Type B pancreatic cell (in vitro differentiated cells): ENCODE measurements around the gene KRTAP27-1. TPM values are rescaled to one million over a fixed set of nuclear protein-coding genes. Genes with fewer than 3 reads are reported as not detected.

Source experiments
- DNase-seq: peaks from one replicate; pipeline ENCODE4 v3.0.0; 2021; ENCODE audit warnings: mixed read lengths; ENCODE audit not compliant: unreplicated experiment; ENCODE audit errors: extremely low spot score
- H3K27ac Mint-ChIP-seq: 2 replicates; pipeline ENCODE4 v1.8.0; 2021; ENCODE audit warnings: mild to moderate bottlenecking, mixed read lengths
- H3K27me3 Mint-ChIP-seq: 2 replicates; pipeline ENCODE4 v1.8.0; 2021; ENCODE audit warnings: mixed read lengths
- H3K36me3 Mint-ChIP-seq: 2 replicates; pipeline ENCODE4 v1.8.0; 2021; ENCODE audit warnings: mixed read lengths
- H3K4me1 Mint-ChIP-seq: one replicate; pipeline ENCODE4 v1.8.0; 2021; ENCODE audit warnings: mixed read lengths; ENCODE audit not compliant: unreplicated experiment
- H3K4me3 Mint-ChIP-seq: 2 replicates; pipeline ENCODE4 v1.8.0; 2021; ENCODE audit warnings: mild to moderate bottlenecking, mixed read lengths
- H3K9me3 Mint-ChIP-seq: 2 replicates; pipeline ENCODE4 v1.8.0; 2021; ENCODE audit warnings: mixed read lengths
- CTCF ChIP-seq: fragments of 200-600 bp; sonication (generic); conservative IDR thresholded peaks from 2 replicates; pipeline ENCODE4 v1.5.0; 2021; ENCODE audit warnings: antibody characterized with exemption, mild to moderate bottlenecking
- total RNA-seq: library from RNA; stranded (reverse); gene quantifications from 2 replicates; pipeline ENCODE4 v1.2.1, GENCODE V29; 2021; ENCODE audit warnings: low replicate concordance

The KRTAP27-1 gene
- total RNA-seq, 1 donor from 2014 or later = not detected

- Mint-ChIP-seq H3K36me3 (no peaks in the 10 kb centered on the region), H3K9me3 (peaks cover 3% of the 10 kb centered on the region), H3K4me1 (peaks cover 4% of the 10 kb centered on the region), H3K27ac (no peak overlapping the region), H3K27me3 (peaks cover 8% of the 10 kb centered on the region), H3K4me3 (no peak overlapping the region)
- no peak for DNase-seq
- no peak for TF ChIP-seq CTCF
These were observed 14.0 kb upstream of the KRTAP27-1 start for GRCh38 chr21:30351534-30351933.

- Mint-ChIP-seq H3K9me3 (peaks cover 7% of the 10 kb centered on the region), H3K27me3 (peaks cover 2% of the 10 kb centered on the region), H3K36me3 (no peaks in the 10 kb centered on the region), H3K27ac (no peak overlapping the region), H3K4me3 (no peak overlapping the region), H3K4me1 (peaks cover 4% of the 10 kb centered on the region)
- no peak for TF ChIP-seq CTCF
- DNase-seq = no peak
These were observed 12.1 kb upstream of the KRTAP27-1 start for GRCh38 chr21:30349572-30349971.

GRCh38 chr21:30348506-30348905 is 11.0 kb upstream of the KRTAP27-1 start, which contains the start of gene KRTAP23-1:
KRTAP23-1 (minus strand) TSS chr21:30348606; CDS start chr21:30348606, 0 bp downstream.
- H3K9me3 Mint-ChIP-seq = peaks cover 8% of the 10 kb centered on the region
- H3K4me3 Mint-ChIP-seq = no peak within 1 kb of the TSS
- no peak for DNase-seq
- H3K27ac Mint-ChIP-seq = no peak within 1 kb of the TSS
- no peak for TF ChIP-seq CTCF
- no peaks in the 10 kb centered on the region for H3K27me3 Mint-ChIP-seq
- H3K36me3 Mint-ChIP-seq = no peaks in the 10 kb centered on the region
- peaks cover 4% of the 10 kb centered on the region for H3K4me1 Mint-ChIP-seq

DNA sequence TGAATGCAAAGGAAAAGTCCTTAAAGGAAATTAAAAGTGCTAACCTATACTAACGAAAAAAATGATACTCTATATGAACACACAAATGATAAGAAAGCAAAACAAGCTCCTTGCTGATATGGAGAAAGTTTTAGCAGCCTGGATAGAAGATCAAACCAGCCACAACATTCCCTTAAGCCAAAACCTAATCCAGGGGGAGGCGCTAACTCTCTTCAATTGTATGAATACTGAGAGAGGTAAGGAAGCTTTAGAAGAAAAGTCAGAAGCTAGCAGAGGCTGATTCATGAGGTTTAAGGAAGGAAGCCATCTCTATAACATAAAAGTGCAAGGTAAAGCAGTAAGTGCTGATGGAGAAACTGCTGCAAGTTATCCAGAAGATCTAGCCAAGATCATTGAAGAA is 7.5 kb upstream of the KRTAP27-1 start:
- no peak overlapping the region for H3K4me3 Mint-ChIP-seq
- peaks cover 8% of the 10 kb centered on the region for H3K4me1 Mint-ChIP-seq
- TF ChIP-seq CTCF = no peak
- no peak overlapping the region for H3K27ac Mint-ChIP-seq
- no peak for DNase-seq
- no peaks in the 10 kb centered on the region for H3K36me3 Mint-ChIP-seq
- peaks cover 5% of the 10 kb centered on the region for H3K9me3 Mint-ChIP-seq
- no peaks in the 10 kb centered on the region for H3K27me3 Mint-ChIP-seq

DNA sequence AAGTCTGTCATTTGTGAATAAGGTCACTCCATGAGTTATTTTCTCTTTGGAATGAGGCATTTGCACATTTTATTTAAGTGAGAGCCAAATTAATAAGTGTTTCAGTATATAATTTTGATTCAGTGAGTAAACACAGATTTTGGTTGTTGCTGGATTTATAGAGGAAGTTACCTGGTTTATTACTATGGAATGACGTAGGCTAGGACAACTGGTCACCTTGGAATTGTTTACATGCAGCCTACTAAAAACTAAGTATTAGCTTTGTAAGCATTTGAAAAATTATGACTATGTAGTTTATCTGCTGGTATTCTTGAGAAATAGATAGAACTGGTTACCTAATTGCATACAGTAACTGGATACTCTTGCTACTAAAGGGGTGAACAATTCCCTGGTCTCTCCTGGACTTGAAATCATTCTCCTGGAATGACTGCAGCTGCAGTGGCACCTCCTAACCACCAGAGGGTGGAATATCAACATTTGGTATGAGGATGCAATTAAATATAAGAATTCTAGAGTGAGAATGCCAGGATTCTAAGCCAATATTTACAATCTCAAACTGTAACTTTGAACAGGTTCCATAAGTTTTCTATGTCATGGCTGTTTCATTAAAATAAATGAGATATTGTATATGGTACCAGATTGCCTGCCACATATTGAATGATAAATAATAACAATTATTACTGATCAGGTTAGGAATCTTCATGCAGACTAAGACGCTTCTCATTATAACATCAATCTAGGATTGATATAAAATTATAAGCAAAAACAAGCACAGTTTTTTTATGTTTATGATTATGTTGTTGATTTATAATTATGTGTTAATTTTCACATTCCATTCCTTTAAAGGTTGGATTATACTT is 3.5 kb upstream of the KRTAP27-1 start:
- no peak overlapping the region for H3K4me3 Mint-ChIP-seq
- H3K4me1 Mint-ChIP-seq = peaks cover 4% of the 10 kb centered on the region
- H3K27me3 Mint-ChIP-seq = no peaks in the 10 kb centered on the region
- H3K27ac Mint-ChIP-seq = no peak overlapping the region
- peaks cover 5% of the 10 kb centered on the region for H3K9me3 Mint-ChIP-seq
- no peak for DNase-seq
- H3K36me3 Mint-ChIP-seq = no peaks in the 10 kb centered on the region
- peak; percentile 92 for TF ChIP-seq CTCF
